Measurements from ENCODE around the gene MIGA2.
"Not testable (repeated sequence)": the region's sequence is repeated elsewhere in the genome, so short reads cannot be mapped to it uniquely, and the experiment has no call there.

The MIGA2 gene

GRCh38 chr9:129036241-129036922, at the start of gene MIGA2:
Gene MIGA2 (plus strand): TSS chr9:129036626. CDS start chr9:129040595, 3,969 bp downstream.
- peak; percentile 91 for DNase-seq (ENCODE audit: low read depth)

DNA sequence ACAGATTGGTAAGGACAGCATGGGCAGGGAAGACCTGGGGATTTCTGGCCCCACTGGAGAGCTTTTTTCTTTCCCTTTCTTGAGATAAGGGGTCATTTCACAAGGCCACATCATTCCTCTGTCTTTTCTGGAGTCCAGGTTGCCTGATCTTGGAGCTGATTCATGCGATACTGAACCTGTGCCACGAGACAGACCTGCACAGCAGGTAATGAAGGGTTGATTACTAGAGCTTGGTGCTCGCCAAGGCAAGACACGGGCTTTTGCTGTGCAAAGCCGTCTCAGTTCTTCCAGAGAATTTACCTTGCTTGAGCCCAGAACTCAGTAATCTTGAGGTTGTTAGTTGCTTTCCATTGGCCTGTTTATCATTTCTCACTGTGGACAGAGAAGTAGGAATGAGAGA, 49.8 kb upstream of the MIGA2 start:
- DNase-seq (ENCODE audit: low read depth): no peak

- no peak for DNase-seq (ENCODE audit: low read depth)
These were observed 48.6 kb upstream of the MIGA2 start for GRCh38 chr9:128987805-128988204.

- DNase-seq (ENCODE audit: low read depth): no peak
These were observed 43.4 kb upstream of the MIGA2 start for GRCh38 chr9:128992995-128993394.

DNA sequence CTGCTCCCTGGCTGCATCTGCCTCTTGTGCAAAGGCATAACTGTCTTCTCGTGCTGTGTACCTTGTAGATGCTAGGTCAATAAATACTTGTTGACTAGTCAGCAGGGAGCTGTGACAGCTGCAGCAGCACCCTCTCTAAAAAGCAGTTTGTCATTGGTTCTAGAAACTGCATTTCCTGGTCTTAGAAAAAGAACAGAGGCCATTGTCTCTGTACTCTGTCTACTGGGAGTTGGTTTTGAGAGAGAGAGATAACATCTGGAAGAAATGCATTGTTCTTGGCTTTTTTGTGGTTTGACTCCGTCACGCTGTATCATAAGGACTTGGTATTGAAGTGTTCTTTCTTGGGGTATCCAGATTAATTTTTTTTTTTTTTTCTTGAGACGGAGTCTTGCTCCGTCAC, 40.6 kb upstream of the MIGA2 start:
- no peak for DNase-seq (ENCODE audit: low read depth)

GRCh38 chr9:128998462-128998861, 38.0 kb upstream of the MIGA2 start:
- DNase-seq (ENCODE audit: low read depth): no peak

DNA sequence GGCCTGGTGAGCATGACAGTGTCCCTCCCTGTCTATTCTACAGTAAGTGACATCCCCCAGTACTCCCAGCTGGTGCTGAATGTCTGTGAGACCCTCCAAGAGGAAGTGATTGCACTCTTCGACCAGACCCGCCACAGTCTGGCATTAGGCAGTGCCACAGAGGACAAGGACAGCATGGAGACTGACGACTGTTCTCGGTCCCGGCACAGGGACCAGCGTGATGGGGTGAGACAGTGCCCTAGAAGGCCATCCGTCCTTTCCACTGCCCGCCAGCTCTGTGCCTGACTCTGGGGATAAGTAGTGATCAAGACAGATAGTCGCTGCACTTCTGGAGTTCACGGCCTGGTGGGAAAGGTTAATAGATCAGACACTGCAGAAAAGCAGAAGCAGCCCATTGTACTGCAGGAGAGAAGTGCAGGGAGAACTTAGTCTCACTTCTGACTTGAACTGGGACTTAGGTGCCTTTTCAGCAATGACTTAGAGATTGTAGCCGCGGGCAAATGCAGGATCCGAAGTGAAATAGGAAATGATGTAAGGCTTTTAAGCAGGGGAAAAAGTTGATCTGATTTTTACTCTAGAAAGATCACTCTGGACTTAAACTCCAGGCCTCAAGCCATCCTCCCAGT, 36.7 kb upstream of the MIGA2 start:
- DNase-seq (ENCODE audit: low read depth): no peak

- no peak for DNase-seq (ENCODE audit: low read depth)
These were observed 34.7 kb upstream of the MIGA2 start for GRCh38 chr9:129001504-129002325.

GRCh38 chr9:129002992-129003391, 33.4 kb upstream of the MIGA2 start:
- DNase-seq (ENCODE audit: low read depth): no peak

DNA sequence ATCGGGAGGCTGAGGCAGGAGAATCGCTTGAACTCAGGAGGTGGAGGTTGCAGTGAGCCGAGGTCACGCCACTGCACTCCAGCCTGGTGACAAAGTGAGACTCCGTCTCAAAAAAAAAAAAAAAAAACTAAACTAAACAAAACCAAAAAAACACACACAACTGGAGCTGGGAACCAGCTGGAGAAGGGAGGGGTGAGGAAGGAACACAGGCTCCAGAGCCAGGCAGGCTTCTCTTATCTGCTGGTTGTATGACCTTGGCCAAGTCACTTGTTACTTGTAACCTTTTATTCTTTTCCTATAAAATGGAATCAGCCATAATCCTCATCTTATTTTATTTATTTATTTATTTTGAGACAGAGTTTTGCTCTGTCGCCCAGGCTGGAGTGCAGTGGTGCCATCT, 32.3 kb upstream of the MIGA2 start:
- DNase-seq (ENCODE audit: low read depth): not testable (repeated sequence)

- no peak for DNase-seq (ENCODE audit: low read depth)
These were observed 31.0 kb upstream of the MIGA2 start for GRCh38 chr9:129005336-129005997.

DNA sequence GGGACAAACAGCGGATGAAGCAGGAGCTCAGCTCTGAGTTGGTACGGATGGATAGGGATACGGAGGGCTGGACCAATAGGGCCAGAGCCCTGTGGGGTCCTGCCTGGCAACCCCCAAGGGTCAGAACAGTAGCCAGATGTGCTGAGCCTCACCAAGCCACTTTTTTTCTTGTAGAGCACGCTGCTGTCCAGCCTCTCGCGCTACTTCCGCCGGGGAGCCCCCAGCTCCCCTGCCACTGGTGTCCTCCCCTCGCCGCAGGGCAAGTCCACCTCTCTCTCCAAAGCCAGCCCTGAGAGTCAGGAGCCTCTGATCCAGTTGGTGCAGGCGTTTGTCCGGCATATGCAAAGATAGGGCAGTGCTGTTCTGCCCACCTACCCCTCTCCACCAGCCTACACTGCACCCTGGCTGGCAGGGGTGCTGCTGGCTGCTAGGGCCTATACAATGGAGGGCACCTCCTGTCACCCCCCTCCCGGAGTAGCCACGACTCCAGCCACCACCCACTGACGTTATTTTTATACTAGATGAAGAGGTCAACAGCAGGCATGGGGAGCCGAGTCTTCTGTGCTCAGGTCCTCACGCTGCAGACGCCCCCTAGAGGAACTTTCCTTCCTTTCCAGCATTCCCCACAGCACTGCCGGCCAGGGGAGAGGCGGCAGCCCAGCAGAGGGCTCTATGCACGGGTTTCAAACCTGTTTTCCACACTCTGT, 29.9 kb upstream of the MIGA2 start:
- peak; percentile 15 for DNase-seq (ENCODE audit: low read depth)

DNA sequence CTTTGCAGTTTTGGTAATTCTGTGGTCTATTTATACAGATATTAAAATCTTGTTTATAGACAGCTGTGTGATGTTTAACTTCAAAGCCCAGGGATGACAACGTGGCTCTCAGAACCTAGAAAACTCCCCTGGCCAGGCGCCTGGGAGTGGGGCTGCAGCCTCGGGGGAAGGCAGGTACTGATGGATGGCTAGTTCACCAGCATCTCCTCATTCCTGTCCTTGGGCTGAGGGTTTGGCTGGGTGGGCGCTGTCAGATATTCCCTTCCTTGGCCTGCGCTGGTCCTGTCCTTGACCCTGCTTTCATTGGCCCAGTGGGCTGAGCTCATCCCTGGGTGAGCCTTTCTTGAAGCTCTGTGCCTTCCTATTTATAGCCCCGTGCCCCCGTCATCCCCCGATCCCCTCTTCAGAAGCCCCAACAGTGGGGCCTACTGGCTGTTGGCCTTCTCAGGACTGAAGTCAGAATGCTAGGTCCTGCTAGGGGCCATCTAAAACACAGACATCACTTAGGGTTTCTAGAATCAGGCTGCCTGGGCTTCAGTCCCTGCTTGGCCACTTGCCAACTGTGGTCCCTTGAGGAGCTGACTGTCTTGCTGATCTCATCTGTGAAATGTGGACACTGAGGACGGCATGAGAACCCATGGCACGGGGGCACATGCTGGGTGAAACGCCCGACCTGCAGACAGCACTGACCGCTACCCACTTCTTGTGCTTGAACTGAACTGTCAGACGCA, 29.2 kb upstream of the MIGA2 start:
- no peak for DNase-seq (ENCODE audit: low read depth)

DNA sequence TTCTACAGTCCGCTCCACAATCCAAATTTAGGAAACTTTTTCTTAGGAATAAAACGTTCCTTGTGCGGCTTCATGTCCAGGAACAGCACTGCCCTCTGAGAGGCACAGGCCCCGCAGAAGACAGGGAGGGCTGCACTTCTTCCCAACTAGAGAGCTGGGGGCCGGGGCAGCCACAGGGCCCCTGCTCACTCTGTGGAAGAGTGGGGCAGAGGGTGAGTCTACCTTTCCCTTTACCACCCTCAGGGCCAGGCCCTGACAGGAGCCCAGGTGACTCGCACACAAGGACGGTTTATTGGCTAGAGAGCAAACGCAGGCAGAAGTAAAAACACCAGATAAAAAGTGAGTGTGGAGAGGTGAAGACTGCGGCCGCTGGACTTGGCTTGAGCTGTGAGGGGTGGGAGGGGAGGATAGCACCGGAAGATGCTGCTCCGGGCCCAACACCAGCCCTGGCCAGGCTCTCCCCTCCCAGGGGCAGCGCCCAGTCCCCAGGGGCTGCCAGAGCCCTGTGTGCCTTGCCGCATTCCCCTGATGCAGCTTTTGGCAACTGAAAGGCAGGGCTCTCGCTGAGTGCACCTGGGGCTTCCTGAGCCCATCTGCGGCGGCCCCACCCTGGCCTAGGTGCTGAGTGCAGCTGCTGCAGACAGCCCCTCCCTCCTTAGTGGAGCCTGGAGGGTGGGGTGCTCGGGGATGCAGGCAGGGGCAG, 28.5 kb upstream of the MIGA2 start:
- DNase-seq (ENCODE audit: low read depth): no peak

GRCh38 chr9:129008469-129008965, 27.9 kb upstream of the MIGA2 start:
- DNase-seq (ENCODE audit: low read depth): no peak

- DNase-seq (ENCODE audit: low read depth): no peak
These were observed 27.3 kb upstream of the MIGA2 start for GRCh38 chr9:129008986-129009583.

- DNase-seq (ENCODE audit: low read depth): no peak
These were observed 26.8 kb upstream of the MIGA2 start for GRCh38 chr9:129009584-129010141.

DNA sequence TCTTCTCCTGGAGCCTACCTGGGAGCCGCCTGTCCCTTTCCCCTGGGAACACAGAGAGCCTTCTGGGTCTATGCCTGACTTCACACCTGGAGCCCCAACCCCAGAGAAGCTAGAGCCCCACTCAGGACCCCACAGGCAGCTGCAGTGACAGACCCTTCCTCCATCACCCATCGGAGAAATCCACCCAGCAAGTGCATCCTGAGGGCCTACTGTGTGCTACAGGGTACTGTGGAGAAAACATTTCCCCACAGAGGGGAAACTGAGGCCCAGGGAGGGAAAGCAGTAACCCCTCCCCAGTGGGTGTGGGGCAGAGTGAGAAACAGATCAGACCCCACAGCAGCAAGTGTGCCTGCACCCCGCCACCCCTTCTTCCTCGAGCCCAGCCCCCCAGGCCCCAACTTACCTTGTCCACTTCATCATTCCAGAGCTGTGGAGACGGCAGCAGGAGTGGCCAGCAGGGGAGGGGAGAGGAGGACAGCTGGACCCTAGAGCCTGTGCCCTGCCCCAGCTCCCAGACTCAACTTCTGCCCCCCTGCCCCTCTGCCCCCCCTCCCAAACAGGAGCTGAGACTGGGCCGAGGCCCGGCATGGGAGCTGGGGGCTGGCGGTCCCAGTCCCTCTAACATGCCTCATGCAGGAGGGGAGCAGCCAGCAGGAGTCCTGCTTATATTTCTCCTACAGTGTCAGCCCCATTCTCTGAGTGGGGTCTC, 26.0 kb upstream of the MIGA2 start:
- no peak for DNase-seq (ENCODE audit: low read depth)

- no peak for DNase-seq (ENCODE audit: low read depth)
These were observed 25.3 kb upstream of the MIGA2 start for GRCh38 chr9:129011170-129011569.
